Neural cell (in vitro differentiated cells): ENCODE results near the gene NAGLU. TPM values are rescaled to one million over a fixed set of nuclear protein-coding genes. Genes with fewer than 3 reads are reported as not detected.

Experiments
- H2AFZ ChIP-seq: fragments of 200-600, 300-800 bp; sonication (generic), shearing (Covaris generic); 2 replicates; pipeline ENCODE4 v1.6.0; 2014; ENCODE audit warnings: low read depth, mild to moderate bottlenecking, antibody characterized with exemption, low read length, moderate library complexity
- H3F3A ChIP-seq: fragments of 200-600 bp; shearing (Covaris generic); 2 replicates; pipeline ENCODE4 v1.6.1; 2016; ENCODE audit warnings: mild to moderate bottlenecking, moderate library complexity, mixed read lengths, antibody characterized with exemption, low read length; ENCODE audit not compliant: insufficient read depth, poor library complexity, severe bottlenecking
- H3K27ac ChIP-seq: fragments of 200-600, 300-800 bp; sonication (generic), shearing (Covaris generic); 2 replicates; pipeline ENCODE4 v1.5.1; 2014; ENCODE audit warnings: mild to moderate bottlenecking, low read length, moderate library complexity
- H3K27me3 ChIP-seq: fragments of 300-800, 200-600 bp; sonication (generic), shearing (Covaris generic); 2 replicates; pipeline ENCODE4 v1.6.0; 2014; ENCODE audit warnings: mild to moderate bottlenecking, low read depth, low read length, moderate library complexity; ENCODE audit not compliant: insufficient read depth
- H3K36me3 ChIP-seq: fragments of 300-800, 200-600 bp; sonication (generic), shearing (Covaris generic); 2 replicates; pipeline ENCODE4 v1.5.1; 2014; ENCODE audit warnings: mild to moderate bottlenecking, antibody characterized with exemption, low read length, moderate library complexity; ENCODE audit not compliant: insufficient read depth
- H3K4me2 ChIP-seq: fragments of 300-800, 200-600 bp; sonication (generic), shearing (Covaris generic); 2 replicates; pipeline ENCODE4 v1.6.0; 2014; ENCODE audit warnings: mild to moderate bottlenecking, low read length
- H3K4me3 ChIP-seq: fragments of 300-800, 200-600 bp; sonication (generic), shearing (Covaris generic); 2 replicates; pipeline ENCODE4 v1.5.1; 2014; ENCODE audit warnings: mild to moderate bottlenecking, low read length, moderate library complexity
- H3K79me2 ChIP-seq: fragments of 200-600 bp; shearing (Covaris generic); replicated peaks from 2 replicates; pipeline ENCODE4 v1.6.0; 2014; ENCODE audit warnings: mild to moderate bottlenecking, low read length, moderate library complexity; ENCODE audit not compliant: insufficient read depth
- H3K9ac ChIP-seq: fragments of 300-800, 200-600 bp; sonication (generic), shearing (Covaris generic); 2 replicates; pipeline ENCODE4 v1.6.1; 2016; ENCODE audit warnings: mild to moderate bottlenecking, low read length, mixed read lengths
- H3K9me2 ChIP-seq: fragments of 200-600 bp; shearing (Covaris generic); 2 replicates; pipeline ENCODE4 v1.6.1; 2016; ENCODE audit warnings: mild to moderate bottlenecking, low read length, mixed read lengths; ENCODE audit not compliant: insufficient read depth
- H3K9me3 ChIP-seq: fragments of 200-600, 300-800 bp; sonication (generic), shearing (Covaris generic); 2 replicates; pipeline ENCODE4 v1.6.1; 2016; ENCODE audit warnings: mild to moderate bottlenecking, mixed run types, low read length, moderate library complexity, mixed read lengths
- H4K20me1 ChIP-seq: fragments of 200-600 bp; shearing (Covaris generic); 2 replicates; pipeline ENCODE4 v1.6.1; 2016; ENCODE audit warnings: mild to moderate bottlenecking, mixed run types; ENCODE audit not compliant: insufficient read depth
- EP300 ChIP-seq: fragments of 450-650 bp; conservative IDR thresholded peaks from 2 replicates; pipeline ENCODE4 v1.6.1; 2014; ENCODE audit warnings: antibody characterized with exemption, mild to moderate bottlenecking, moderate library complexity; ENCODE audit not compliant: poor library complexity, severe bottlenecking
- EZH2 ChIP-seq: fragments of 200-600, 300-800 bp; shearing (Covaris generic), sonication (generic); IDR thresholded peaks from 2 replicates; pipeline ENCODE4 v1.6.1; 2014; ENCODE audit warnings: antibody characterized with exemption, low read length, borderline replicate concordance, mild to moderate bottlenecking; ENCODE audit not compliant: insufficient read depth, poor library complexity, severe bottlenecking
- MXI1 ChIP-seq: fragments of 450-650 bp; conservative IDR thresholded peaks from 2 replicates; pipeline ENCODE4 v1.6.1; 2014; ENCODE audit warnings: antibody characterized with exemption, mild to moderate bottlenecking; ENCODE audit not compliant: poor library complexity, severe bottlenecking
- POLR2AphosphoS5 ChIP-seq: IDR thresholded peaks from 2 replicates; pipeline ENCODE4 v1.6.1; 2012
- RAD21 ChIP-seq: fragments of 450-650 bp; conservative IDR thresholded peaks from 2 replicates; pipeline ENCODE4 v1.6.1; 2014; ENCODE audit warnings: antibody characterized with exemption, mild to moderate bottlenecking, moderate library complexity
- REST ChIP-seq: IDR thresholded peaks from 2 replicates; pipeline ENCODE4 v1.6.1; 2012; ENCODE audit warnings: borderline replicate concordance
- SMC3 ChIP-seq: fragments of 450-650 bp; conservative IDR thresholded peaks from 2 replicates; pipeline ENCODE4 v1.6.1; 2014; ENCODE audit warnings: antibody characterized with exemption, mild to moderate bottlenecking, moderate library complexity; ENCODE audit not compliant: poor library complexity
- TAF1 ChIP-seq: IDR thresholded peaks from 2 replicates; pipeline ENCODE4 v1.6.1; 2012; ENCODE audit warnings: low read depth
- polyA plus RNA-seq: library from polyadenylated mRNA; depleted of rRNA; stranded (reverse); fragments of >200 nt; gene quantifications from 2 replicates; pipeline ENCODE4 v1.2.3, GENCODE V29; 2014
- TF ChIP-seq, protein P1 (sequence below): fragments of 450-650 bp; IDR thresholded peaks from 2 replicates; pipeline ENCODE4 v1.5.1; 2014; ENCODE audit warnings: antibody characterized with exemption, mild to moderate bottlenecking, moderate library complexity; ENCODE audit not compliant: poor library complexity, severe bottlenecking

The NAGLU gene
- polyA plus RNA-seq, 1 donor from 2014 or later, result 12.1 TPM

DNA sequence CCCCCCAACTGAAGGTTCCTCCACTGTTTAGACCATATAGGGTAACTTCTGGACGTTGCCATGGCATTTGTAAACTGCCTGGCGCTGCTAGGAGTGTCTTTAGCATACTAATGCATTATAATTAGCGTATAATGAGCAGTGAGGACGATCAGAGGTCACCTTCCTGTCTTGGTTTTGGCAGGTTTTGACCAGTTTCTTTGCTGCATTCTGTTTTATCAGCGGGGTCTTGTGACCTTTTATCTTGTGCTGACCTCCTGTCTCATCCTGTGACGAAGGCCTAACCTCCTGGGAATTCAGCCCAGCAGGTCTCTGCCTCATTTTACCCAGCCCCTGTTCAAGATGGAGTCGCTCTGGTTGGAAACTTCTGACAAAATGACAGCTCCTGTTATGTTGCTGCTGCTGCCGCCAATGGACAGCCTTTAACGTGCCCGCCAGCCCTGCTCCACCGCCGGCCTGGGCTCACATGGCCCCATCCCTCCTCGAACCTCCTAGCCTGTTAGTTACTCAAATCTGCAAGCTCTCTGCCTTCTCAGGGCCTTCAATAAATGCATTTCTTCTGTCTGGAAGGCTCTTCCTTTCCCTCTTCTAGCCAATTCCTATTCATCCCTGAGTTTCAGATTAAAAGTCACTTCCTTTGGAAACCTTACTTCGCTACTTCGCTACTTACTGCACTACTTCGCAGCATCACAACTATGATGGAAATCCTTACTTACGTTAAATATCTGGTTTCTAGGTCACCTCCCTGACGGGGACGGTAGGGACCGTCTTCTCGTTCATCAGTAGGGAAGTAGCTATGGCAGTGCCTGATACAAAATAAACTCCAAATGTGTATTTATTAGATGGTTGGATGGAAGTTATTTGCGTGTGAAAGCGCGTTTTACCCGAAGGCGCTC, 640 bp upstream of the NAGLU start:
- TF ChIP-seq RAD21 (no peak), REST (no peak), EZH2 (no peak), MXI1 (no peak), TAF1 (no peak), POLR2AphosphoS5 (no peak), EP300 (no peak), SMC3 (no peak)
- TF ChIP-seq, protein P1, sequence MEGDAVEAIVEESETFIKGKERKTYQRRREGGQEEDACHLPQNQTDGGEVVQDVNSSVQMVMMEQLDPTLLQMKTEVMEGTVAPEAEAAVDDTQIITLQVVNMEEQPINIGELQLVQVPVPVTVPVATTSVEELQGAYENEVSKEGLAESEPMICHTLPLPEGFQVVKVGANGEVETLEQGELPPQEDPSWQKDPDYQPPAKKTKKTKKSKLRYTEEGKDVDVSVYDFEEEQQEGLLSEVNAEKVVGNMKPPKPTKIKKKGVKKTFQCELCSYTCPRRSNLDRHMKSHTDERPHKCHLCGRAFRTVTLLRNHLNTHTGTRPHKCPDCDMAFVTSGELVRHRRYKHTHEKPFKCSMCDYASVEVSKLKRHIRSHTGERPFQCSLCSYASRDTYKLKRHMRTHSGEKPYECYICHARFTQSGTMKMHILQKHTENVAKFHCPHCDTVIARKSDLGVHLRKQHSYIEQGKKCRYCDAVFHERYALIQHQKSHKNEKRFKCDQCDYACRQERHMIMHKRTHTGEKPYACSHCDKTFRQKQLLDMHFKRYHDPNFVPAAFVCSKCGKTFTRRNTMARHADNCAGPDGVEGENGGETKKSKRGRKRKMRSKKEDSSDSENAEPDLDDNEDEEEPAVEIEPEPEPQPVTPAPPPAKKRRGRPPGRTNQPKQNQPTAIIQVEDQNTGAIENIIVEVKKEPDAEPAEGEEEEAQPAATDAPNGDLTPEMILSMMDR, result no peak

GRCh38 chr17:42536372-42537155, 523 bp downstream of the NAGLU start:
- H3K27me3 ChIP-seq, result no peaks in the 10 kb centered on the region
- H3K27ac ChIP-seq, result peak overlapping the region; percentile 49
- H3K36me3 ChIP-seq, result no peaks in the 10 kb centered on the region
- no peaks in the 10 kb centered on the region for H3K79me2 ChIP-seq
- H3K4me3 ChIP-seq, result peak overlapping the region; percentile 81
- TF ChIP-seq REST (no peak), TAF1 (no peak), POLR2AphosphoS5 (no peak), MXI1 (peak; percentile 85)
- TF ChIP-seq, protein P1, result peak; percentile 47
- peak overlapping the region; percentile 59 for H3K4me2 ChIP-seq
- no peaks in the 10 kb centered on the region for H3F3A ChIP-seq
- H2AFZ ChIP-seq, result peak overlapping the region; percentile 40
- no peaks in the 10 kb centered on the region for H3K9me3 ChIP-seq
- H3K9me2 ChIP-seq, result no peaks in the 10 kb centered on the region
- no peaks in the 10 kb centered on the region for H4K20me1 ChIP-seq
- peak overlapping the region; percentile 68 for H3K9ac ChIP-seq

More for the DNA sequence above, 640 bp upstream of the NAGLU start:
- Histone ChIP-seq H3K27me3 (no peaks in the 10 kb centered on the region), H3K4me3 (peak overlapping the region; percentile 65), H2AFZ (no peak overlapping the region), H3K9me3 (no peaks in the 10 kb centered on the region), H3K9me2 (no peaks in the 10 kb centered on the region), H3F3A (no peaks in the 10 kb centered on the region), H3K27ac (no peak overlapping the region), H3K79me2 (no peaks in the 10 kb centered on the region), H4K20me1 (no peaks in the 10 kb centered on the region), H3K36me3 (no peaks in the 10 kb centered on the region), H3K9ac (peak overlapping the region; percentile 68), H3K4me2 (no peak overlapping the region)
